OCI-LY7 (cell line): ENCODE measurements around the gene MANSC1. TPM values are rescaled to one million over a fixed set of nuclear protein-coding genes. Genes with fewer than 3 reads are reported as not detected.
"Not testable (repeated sequence)": the region's sequence is repeated elsewhere in the genome, so short reads cannot be mapped to it uniquely, and the experiment has no call there.

Experiments used
- BruUV-seq: library from RNA; stranded (reverse); fragments of 400-500 nt; replicated peaks from 2 replicates; lab custom pipeline; 2021; lab: Mats Ljungman, UMichigan
- CTCF ChIA-PET: fragments of 300-600 bp; sonication (Branson Sonifier 250); formaldehyde crosslinking; loops from one replicate; lab custom pipeline; 2022; ENCODE audit warnings: antibody characterized with exemption; ENCODE audit not compliant: unreplicated experiment; lab: Charles Lee
- POLR2A ChIA-PET: fragments of 300-600 bp; sonication (Branson Sonifier 250); formaldehyde crosslinking; loops from one replicate; lab custom pipeline; 2022; ENCODE audit warnings: antibody characterized with exemption; lab: Charles Lee
- DNase-seq: peaks from one replicate; pipeline ENCODE4 v3.0.0-alpha.2; 2015; ENCODE audit warnings: low spot score
- H2AFZ ChIP-seq: fragments of 200-600 bp; sonication (generic), shearing (Covaris generic); 2 replicates; pipeline ENCODE4 v1.6.1; 2014; ENCODE audit warnings: mild to moderate bottlenecking, antibody characterized with exemption, low read length, moderate library complexity
- H3K27ac ChIP-seq: fragments of 200-600 bp; sonication (generic); 2 replicates; pipeline ENCODE4 v1.5.1; 2014; ENCODE audit warnings: mixed run types, low read depth, mild to moderate bottlenecking, moderate library complexity, low read length, inconsistent platforms; ENCODE audit not compliant: poor library complexity, severe bottlenecking
- H3K36me3 ChIP-seq: fragments of 200-600 bp; sonication (generic); 2 replicates; pipeline ENCODE4 v1.6.1; 2014; ENCODE audit warnings: mild to moderate bottlenecking, antibody characterized with exemption, low read length, moderate library complexity, mixed read lengths; ENCODE audit not compliant: insufficient read depth
- H3K4me1 ChIP-seq: fragments of 200-600 bp; sonication (generic); 2 replicates; pipeline ENCODE4 v1.5.1; 2014; ENCODE audit warnings: mild to moderate bottlenecking, low read length; ENCODE audit not compliant: insufficient read depth, poor library complexity, severe bottlenecking
- H3K4me2 ChIP-seq: fragments of 200-600 bp; sonication (generic); 2 replicates; pipeline ENCODE4 v1.6.1; 2014; ENCODE audit warnings: mild to moderate bottlenecking, low read length
- H3K4me3 ChIP-seq: fragments of 200-600 bp; sonication (generic); 2 replicates; pipeline ENCODE4 v1.5.1; 2014; ENCODE audit warnings: mild to moderate bottlenecking, low read depth, low read length; ENCODE audit not compliant: poor library complexity, severe bottlenecking
- H3K79me2 ChIP-seq: fragments of 200-600 bp; sonication (generic); 2 replicates; pipeline ENCODE4 v1.6.1; 2016; ENCODE audit warnings: low read depth, mild to moderate bottlenecking, low read length, moderate library complexity, mixed read lengths; ENCODE audit not compliant: insufficient read depth
- H3K9me2 ChIP-seq: fragments of 200-600 bp; sonication (generic); 2 replicates; pipeline ENCODE4 v1.6.1; 2016; ENCODE audit warnings: mild to moderate bottlenecking, low read length, mixed read lengths; ENCODE audit not compliant: insufficient read depth
- H3K9me3 ChIP-seq: fragments of 200-600 bp; sonication (generic); 2 replicates; pipeline ENCODE4 v1.6.1; 2014; ENCODE audit warnings: mild to moderate bottlenecking, mixed run types, low read length, mixed read lengths
- H4K20me1 ChIP-seq: fragments of 200-600 bp; sonication (generic); 2 replicates; pipeline ENCODE4 v1.6.1; 2014; ENCODE audit warnings: mild to moderate bottlenecking, antibody characterized with exemption, low read length, moderate library complexity, mixed read lengths; ENCODE audit not compliant: insufficient read depth
- CTCF ChIP-seq: fragments of 200-600 bp; sonication (generic); conservative IDR thresholded peaks from 2 replicates; pipeline ENCODE4 v1.5.1; 2014; ENCODE audit warnings: mild to moderate bottlenecking, antibody characterized with exemption, low read length, moderate library complexity, mixed read lengths
- EZH2phosphoT487 ChIP-seq: fragments of 200-600 bp; sonication (generic); IDR thresholded peaks from 2 replicates; pipeline ENCODE4 v1.6.1; 2018; ENCODE audit warnings: low read depth, borderline replicate concordance, mild to moderate bottlenecking, mixed run types, antibody characterized with exemption, low read length, moderate library complexity, mixed read lengths
- intact Hi-C: fragments of 100-400 bp; cut with micrococcal nuclease; formaldehyde crosslinking; loops from one replicate; pipeline ENCODE4 v1.10.0; 2022; ENCODE audit not compliant: unreplicated experiment
- total RNA-seq, 2 experiments: library from RNA; depleted of rRNA in 1 of 2; stranded (reverse); fragments of >200 nt in 1 of 2; shearing (Covaris generic) in 1 of 2; gene quantifications; 2 replicates each; pipeline ENCODE4 v1.2.3, GENCODE V29; 2014 to 2022

MANSC1 gene
- total RNA-seq, 2 experiments from 2014 or later: not detected

GRCh38 chr12:12356467-12356895 lies 6.4 kb upstream of the MANSC1 start:
- no peaks in the 10 kb centered on the region for H3K9me2 ChIP-seq
- H2AFZ ChIP-seq: peak overlapping the region; percentile 95
- intact Hi-C loops: loop anchor here (2.0 to 10.0 kb wide), 5 partner anchors 206 to 1962 kb away; partner anchors contain the start of genes CDKN1B, DUSP16 and KLRK1
- TSS peak; percentile 92 for BruUV-seq
- H3K36me3 ChIP-seq: peaks cover 4% of the 10 kb centered on the region; the same call in 1 of the 2 replicates
- H4K20me1 ChIP-seq: no peaks in the 10 kb centered on the region
- H3K4me2 ChIP-seq: peak overlapping the region; percentile 58
- DNase-seq: no peak
- ChIA-PET CTCF (no interaction called here), POLR2A (interaction anchor here (0.6 to 3.4 kb wide), 17 partner anchors 9 to 1446 kb away, joined by 3 to 24 read pairs (median 5); no protein-coding TSS in a partner anchor)
- peaks cover 18% of the 10 kb centered on the region for H3K4me1 ChIP-seq
- H3K79me2 ChIP-seq: peaks cover 18% of the 10 kb centered on the region; the same call in 1 of the 2 replicates
- H3K4me3 ChIP-seq: peak overlapping the region; percentile 81
- peak overlapping the region; percentile 15 for H3K27ac ChIP-seq
- H3K9me3 ChIP-seq: no peaks in the 10 kb centered on the region
- no peak for TF ChIP-seq EZH2phosphoT487
- no peak for TF ChIP-seq CTCF

- ChIA-PET POLR2A (interaction anchor here (0.6 kb wide), 1 partner anchor 15 kb away, joined by 4 read pairs; no protein-coding TSS in a partner anchor), CTCF (no interaction called here)
- no peaks in the 10 kb centered on the region for H3K36me3 ChIP-seq
- peaks cover 13% of the 10 kb centered on the region; the same call in 1 of the 2 replicates for H3K79me2 ChIP-seq
- H3K4me3 ChIP-seq: no peak overlapping the region
- no peak overlapping the region for H2AFZ ChIP-seq
- BruUV-seq: no TSS peak
- H3K9me3 ChIP-seq: no peaks in the 10 kb centered on the region
- TF ChIP-seq CTCF (no peak), EZH2phosphoT487 (no peak)
- no peak overlapping the region for H3K4me2 ChIP-seq
- H3K4me1 ChIP-seq: peaks cover 15% of the 10 kb centered on the region
- no peak for DNase-seq
- intact Hi-C loops: loop anchor here (10.0 kb wide), 2 partner anchors 599 to 1959 kb away; partner anchors contain the start of gene KLRK1
- no peaks in the 10 kb centered on the region for H4K20me1 ChIP-seq
- H3K9me2 ChIP-seq: no peaks in the 10 kb centered on the region
- no peak overlapping the region for H3K27ac ChIP-seq
These were observed 3.8 kb upstream of the MANSC1 start for GRCh38 chr12:12353807-12354206.

GRCh38 chr12:12353276-12353675 lies 3.2 kb upstream of the MANSC1 start:
- POLR2A ChIA-PET: no interaction called here
- H3K27ac ChIP-seq: no peak overlapping the region
- TF ChIP-seq EZH2phosphoT487: no peak
- TF ChIP-seq CTCF: no peak
- H3K36me3 ChIP-seq: no peaks in the 10 kb centered on the region
- H3K9me2 ChIP-seq: no peaks in the 10 kb centered on the region
- H2AFZ ChIP-seq: no peak overlapping the region
- H3K79me2 ChIP-seq: peaks cover 8% of the 10 kb centered on the region; the same call in 1 of the 2 replicates
- no TSS peak for BruUV-seq
- no peak for DNase-seq
- no peaks in the 10 kb centered on the region for H4K20me1 ChIP-seq
- H3K9me3 ChIP-seq: no peaks in the 10 kb centered on the region
- H3K4me1 ChIP-seq: peaks cover 10% of the 10 kb centered on the region
- CTCF ChIA-PET: no interaction called here
- no peak overlapping the region for H3K4me2 ChIP-seq
- no peak overlapping the region for H3K4me3 ChIP-seq
- intact Hi-C loops: loop anchor here (10.0 kb wide), 2 partner anchors 598 to 1958 kb away; partner anchors contain the start of gene KLRK1

GRCh38 chr12:12351468-12352185 lies 1.6 kb upstream of the MANSC1 start:
- H3K9me3 ChIP-seq, CTCF ChIA-PET, DNase-seq, H3K79me2 ChIP-seq, H3K27ac ChIP-seq, H2AFZ ChIP-seq, H3K4me2 ChIP-seq, BruUV-seq, H3K4me1 ChIP-seq, H3K9me2 ChIP-seq, H3K36me3 ChIP-seq, H3K4me3 ChIP-seq, H4K20me1 ChIP-seq: not testable (repeated sequence)
- POLR2A ChIA-PET: interaction anchor here (0.6 kb wide), 1 partner anchor 340 kb away, joined by 5 read pairs; no protein-coding TSS in a partner anchor
- intact Hi-C loops: loop anchor here (10.0 kb wide), 2 partner anchors 597 to 1957 kb away; partner anchors contain the start of gene KLRK1
